Thyroid gland (tissue), 4 donors: ENCODE data around the gene OXT. TPM values are rescaled to one million over a fixed set of nuclear protein-coding genes. Genes with fewer than 3 reads are reported as not detected.

Experiments
- DNase-seq, 2 donors: peaks; one replicate each; pipeline ENCODE4 v3.0.0-alpha.2; 2019
- H3K27ac ChIP-seq, 3 donors: fragments of 200-600 bp; sonication (generic); 1 replicate in 2 of 3; 2 replicates in 1 of 3; pipeline ENCODE4 v1.5.1; 2016 to 2019; ENCODE audit warnings: mild to moderate bottlenecking in 1 of 3, moderate library complexity in 1 of 3
- H3K27me3 ChIP-seq: fragments of 200-600 bp; sonication (generic); one replicate; pipeline ENCODE4 v1.5.1; 2019
- H3K36me3 ChIP-seq, 2 donors: fragments of 200-600 bp; sonication (generic); one replicate each; pipeline ENCODE4 v1.5.1; 2016 to 2019
- H3K4me1 ChIP-seq, 2 donors: fragments of 200-600 bp; sonication (generic); one replicate each; pipeline ENCODE4 v1.5.1; 2017 to 2019
- H3K4me3 ChIP-seq, 3 donors: fragments of 200-600 bp; sonication (generic); replicated peaks in 1 of 3; 1 replicate in 2 of 3; 2 replicates in 1 of 3; pipeline ENCODE4 v1.5.1; 2016; ENCODE audit warnings: mild to moderate bottlenecking in 1 of 3
- H3K9me3 ChIP-seq: fragments of 200-600 bp; sonication (generic); one replicate; pipeline ENCODE4 v1.5.1; 2017
- CTCF ChIP-seq, 6 experiments: fragments of 200-600 bp in 3 of 6; fragments of 450-650 bp in 3 of 6; sonication (generic) in 3 of 6; IDR thresholded peaks; one replicate each; pipeline ENCODE4 v1.5.1; 2016 to 2019; ENCODE audit warnings: antibody characterized with exemption in 6 of 6, mild to moderate bottlenecking in 2 of 6, inconsistent platforms in 1 of 6, moderate library complexity in 1 of 6
- POLR2A ChIP-seq, 2 donors: fragments of 450-650 bp; IDR thresholded peaks; one replicate each; pipeline ENCODE4 v1.6.1; 2017; ENCODE audit warnings: antibody characterized with exemption in 2 of 2, mild to moderate bottlenecking in 2 of 2, moderate library complexity in 1 of 2
- WGBS, 2 donors: methylation state at CpG; one replicate each; pipeline ENCODE4 v1.1.5; 2017; 5-methylcytosine and 5-hydroxymethylcytosine counted together
- intact Hi-C: fragments of 100-400 bp; cut with DNase I; formaldehyde crosslinking; loops from one replicate; pipeline ENCODE4 v1.15.1; 2023
- total RNA-seq, 4 donors: library from RNA; depleted of rRNA; stranded (reverse); fragments of >200 nt; gene quantifications; one replicate each; pipeline ENCODE4 v1.2.3, GENCODE V29; 2016

Gene OXT
- total RNA-seq, 4 donors from 2014 or later, result not detected

GRCh38 chr20:3107464-3108025, 36.1 kb downstream of the OXT start:
- TF ChIP-seq CTCF (IDR thresholded peaks at IDR 0.05) (no peak), POLR2A (IDR thresholded peaks at IDR 0.05) (no peak)
- Histone ChIP-seq H3K27ac (no peak overlapping the region), H3K27me3 (no peaks in the 10 kb centered on the region), H3K4me1 (no peaks in the 10 kb centered on the region), H3K36me3 (peaks cover 14 to 17% of the 10 kb centered on the region in 2 donors), H3K4me3 (no peak overlapping the region), H3K9me3 (no peaks in the 10 kb centered on the region)
- 91 to 97% methylated on average over 5 to 6 of the region's 12 CpGs for WGBS, 2 donors
- no peak for DNase-seq
- intact Hi-C loops, result no loop called here

DNA sequence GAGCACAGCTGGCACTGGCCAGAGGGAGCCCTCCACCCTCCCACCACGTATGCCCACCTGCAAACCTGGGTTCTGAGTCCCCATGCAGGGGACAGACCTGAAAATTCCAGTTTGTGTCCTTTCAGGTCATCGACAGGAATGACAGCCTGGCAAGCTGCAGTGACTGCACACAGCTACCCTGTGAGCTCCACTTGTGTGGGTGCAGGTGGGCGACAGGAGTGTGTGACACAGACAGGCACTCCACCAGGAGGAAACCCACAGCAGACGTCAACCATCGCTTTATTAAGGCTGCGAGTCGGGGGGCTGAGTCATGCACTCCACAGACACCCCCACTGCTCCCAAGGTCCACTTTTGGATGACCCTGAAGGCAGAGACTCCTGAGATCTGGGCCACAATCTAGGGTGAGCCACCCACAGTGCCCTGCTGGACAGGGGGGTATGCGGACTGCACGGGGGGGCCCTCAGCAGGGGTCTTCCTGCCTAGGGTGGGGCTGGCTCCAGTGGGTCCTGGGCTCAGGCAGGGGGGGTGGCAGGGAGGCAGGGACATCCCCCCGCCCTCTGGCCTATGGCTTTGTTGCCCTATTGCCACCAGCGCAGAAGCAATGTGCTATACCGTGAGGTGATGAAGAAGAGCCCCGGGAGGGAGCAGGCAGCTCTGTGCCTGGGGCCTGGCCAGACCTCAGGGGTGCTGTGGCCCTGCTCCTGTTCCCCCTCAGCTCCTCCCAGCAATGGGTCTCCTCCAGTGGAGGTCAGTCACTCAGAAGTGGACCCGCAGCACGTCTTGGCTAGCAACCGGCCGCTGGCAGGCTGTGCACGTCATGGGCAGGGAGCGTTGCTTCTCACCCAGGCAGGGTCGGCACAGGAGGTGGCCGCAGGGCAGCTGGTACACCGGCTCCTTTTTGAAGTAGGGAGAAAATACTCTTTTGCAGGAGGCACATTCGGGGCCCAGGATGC, 38.2 kb downstream of the OXT start:
- Histone ChIP-seq H3K4me1 (no peaks in the 10 kb centered on the region), H3K36me3 (peaks cover 14 to 17% of the 10 kb centered on the region in 2 donors), H3K27ac (no peak overlapping the region), H3K4me3 (no peak overlapping the region), H3K9me3 (no peaks in the 10 kb centered on the region), H3K27me3 (no peaks in the 10 kb centered on the region)
- WGBS, 2 donors, result 90 to 93% methylated on average over 14 to 20 of the region's 23 CpGs
- TF ChIP-seq CTCF (IDR thresholded peaks at IDR 0.05) (no peak), POLR2A (IDR thresholded peaks at IDR 0.05) (no peak)
- intact Hi-C loops, result loop anchor here (10.0 kb wide), 2 partner anchors 55 to 205 kb away; no protein-coding TSS in a partner anchor
- DNase-seq, result no peak

DNA sequence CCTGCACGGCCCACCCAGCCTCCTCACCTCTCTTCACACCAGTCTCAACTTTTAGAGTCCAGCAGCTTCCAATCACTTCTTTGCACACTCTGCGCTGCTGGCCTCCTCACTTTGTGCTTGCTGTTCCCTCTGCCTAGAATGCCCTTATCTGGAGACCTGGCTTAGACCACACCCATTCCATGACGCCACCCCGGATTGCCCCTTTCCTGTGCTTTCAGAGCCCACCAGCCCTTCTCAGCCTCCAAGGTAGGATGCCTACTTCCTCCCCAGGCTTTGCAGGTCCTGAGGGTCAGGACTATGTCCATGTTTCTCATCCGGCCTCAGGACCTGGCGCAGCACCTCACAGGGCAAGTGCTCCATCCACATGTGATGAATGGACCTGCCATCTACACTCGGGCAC, 40.1 kb downstream of the OXT start:
- no peak for DNase-seq
- intact Hi-C loops, result loop anchor here (10.0 kb wide), 2 partner anchors 57 to 203 kb away; no protein-coding TSS in a partner anchor
- H3K36me3 ChIP-seq, result peaks cover 14 to 17% of the 10 kb centered on the region in 2 donors
- H3K4me1 ChIP-seq, result no peaks in the 10 kb centered on the region
- no peaks in the 10 kb centered on the region for H3K27me3 ChIP-seq
- no peak for TF ChIP-seq CTCF (IDR thresholded peaks at IDR 0.05)
- TF ChIP-seq POLR2A (IDR thresholded peaks at IDR 0.05), result no peak
- H3K4me3 ChIP-seq, result no peak overlapping the region
- WGBS, 2 donors, result 85 to 87% methylated on average over 7 of the region's 7 CpGs
- H3K27ac ChIP-seq, result no peak overlapping the region
- H3K9me3 ChIP-seq, result no peaks in the 10 kb centered on the region

DNA sequence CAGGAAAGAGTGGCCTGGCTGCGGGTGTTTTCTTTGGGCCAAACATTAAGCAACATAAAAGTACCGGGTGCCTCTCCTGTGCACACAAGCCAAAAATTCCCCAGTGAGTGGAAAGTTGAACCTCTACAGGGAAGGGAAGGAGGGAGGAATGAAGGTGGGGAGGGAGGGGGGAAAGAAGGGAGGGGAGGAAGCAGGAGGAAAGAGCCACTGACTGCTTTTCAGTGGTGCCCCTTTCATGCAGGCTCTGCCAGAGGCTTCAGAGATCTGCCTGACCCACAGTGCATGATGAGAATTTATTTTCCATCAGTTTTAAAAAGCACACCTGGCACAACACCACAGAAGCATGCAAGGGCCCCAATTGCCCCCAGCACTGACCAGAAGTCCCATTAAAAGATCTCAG, 40.6 kb downstream of the OXT start:
- TF ChIP-seq CTCF (IDR thresholded peaks at IDR 0.05) (no peak), POLR2A (IDR thresholded peaks at IDR 0.05) (no peak)
- peak; percentile 34 to 39 for DNase-seq
- 23% methylated on average over 2 of the region's 2 CpGs for WGBS, 2 donors
- H3K27ac ChIP-seq, result no peak overlapping the region
- no peaks in the 10 kb centered on the region for H3K4me1 ChIP-seq
- H3K4me3 ChIP-seq, result no peak overlapping the region
- H3K9me3 ChIP-seq, result no peaks in the 10 kb centered on the region
- H3K27me3 ChIP-seq, result no peaks in the 10 kb centered on the region
- intact Hi-C loops, result loop anchor here (10.0 kb wide), 2 partner anchors 57 to 203 kb away; no protein-coding TSS in a partner anchor
- H3K36me3 ChIP-seq, result peaks cover 13 to 14% of the 10 kb centered on the region in 2 donors
